Spleen (tissue), 7 donors: ENCODE data around the gene CAMTA1.

ENCODE experiments used
- POLR2A ChIP-seq, 3 donors: fragments of 450-650 bp; IDR thresholded peaks; one replicate each; pipeline ENCODE4 v1.5.1; 2017; ENCODE audit warnings: antibody characterized with exemption in 3 of 3, mild to moderate bottlenecking in 1 of 3
- TF ChIP-seq, protein P1 (sequence below), 11 experiments: fragments of 200-600 bp in 7 of 11; fragments of 450-650 bp in 4 of 11; sonication (generic) in 4 of 11; IDR thresholded peaks in 8 of 11; conservative IDR thresholded peaks in 3 of 11; 1 replicate in 7 of 11; 2 replicates in 4 of 11; pipeline versions ENCODE4 v1.4.0 to v1.8.0; 2016 to 2021; ENCODE audit warnings: antibody characterized with exemption in 11 of 11, inconsistent platforms in 4 of 11, mild to moderate bottlenecking in 1 of 11
- donor health status: DM: no; HTN: no; CAD: no; lungs with moderate emphysema.
- donor health status: DM: no; HTN: no; CAD: no.
- donor health status: DM: no; HTN: no; CAD: no.

DNA sequence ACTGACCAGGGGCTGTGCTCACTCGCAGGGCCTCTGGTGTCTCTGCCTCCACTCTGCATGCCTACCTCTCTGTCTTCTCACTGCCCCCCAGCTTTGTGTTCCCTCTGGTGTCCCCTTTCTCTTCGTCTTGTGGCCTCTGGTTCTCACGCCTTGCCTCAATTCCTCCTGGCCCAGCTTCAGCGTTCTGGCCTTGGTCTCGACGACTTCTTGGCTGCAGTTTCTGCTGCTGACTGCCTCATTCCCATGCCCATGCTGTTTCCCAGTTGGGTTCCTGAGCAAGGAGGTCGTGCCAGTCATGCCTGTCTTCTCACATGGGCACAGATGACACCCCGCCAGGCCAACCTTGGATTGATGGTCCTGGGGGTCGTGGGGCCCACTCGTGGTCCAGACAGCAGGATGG is 562.8 kb downstream of the CAMTA1 start:
- TF ChIP-seq, protein P1, sequence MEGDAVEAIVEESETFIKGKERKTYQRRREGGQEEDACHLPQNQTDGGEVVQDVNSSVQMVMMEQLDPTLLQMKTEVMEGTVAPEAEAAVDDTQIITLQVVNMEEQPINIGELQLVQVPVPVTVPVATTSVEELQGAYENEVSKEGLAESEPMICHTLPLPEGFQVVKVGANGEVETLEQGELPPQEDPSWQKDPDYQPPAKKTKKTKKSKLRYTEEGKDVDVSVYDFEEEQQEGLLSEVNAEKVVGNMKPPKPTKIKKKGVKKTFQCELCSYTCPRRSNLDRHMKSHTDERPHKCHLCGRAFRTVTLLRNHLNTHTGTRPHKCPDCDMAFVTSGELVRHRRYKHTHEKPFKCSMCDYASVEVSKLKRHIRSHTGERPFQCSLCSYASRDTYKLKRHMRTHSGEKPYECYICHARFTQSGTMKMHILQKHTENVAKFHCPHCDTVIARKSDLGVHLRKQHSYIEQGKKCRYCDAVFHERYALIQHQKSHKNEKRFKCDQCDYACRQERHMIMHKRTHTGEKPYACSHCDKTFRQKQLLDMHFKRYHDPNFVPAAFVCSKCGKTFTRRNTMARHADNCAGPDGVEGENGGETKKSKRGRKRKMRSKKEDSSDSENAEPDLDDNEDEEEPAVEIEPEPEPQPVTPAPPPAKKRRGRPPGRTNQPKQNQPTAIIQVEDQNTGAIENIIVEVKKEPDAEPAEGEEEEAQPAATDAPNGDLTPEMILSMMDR (IDR thresholded peaks at IDR 0.05 in 8 of 11, conservative IDR thresholded peaks at IDR 0.05 in 3 of 11): no peak
- no peak for TF ChIP-seq POLR2A (IDR thresholded peaks at IDR 0.05)
